ENCODE data around the gene RIPOR2. TPM values are rescaled to one million over a fixed set of nuclear protein-coding genes. Genes with fewer than 3 reads are reported as not detected.

RIPOR2 gene
- total and polyA plus RNA-seq, 2 of the 13 experiments (the other 11 are each of a cell fraction or from before 2014, with no cell fraction given) = 0.02 to 0.05 TPM

DNA sequence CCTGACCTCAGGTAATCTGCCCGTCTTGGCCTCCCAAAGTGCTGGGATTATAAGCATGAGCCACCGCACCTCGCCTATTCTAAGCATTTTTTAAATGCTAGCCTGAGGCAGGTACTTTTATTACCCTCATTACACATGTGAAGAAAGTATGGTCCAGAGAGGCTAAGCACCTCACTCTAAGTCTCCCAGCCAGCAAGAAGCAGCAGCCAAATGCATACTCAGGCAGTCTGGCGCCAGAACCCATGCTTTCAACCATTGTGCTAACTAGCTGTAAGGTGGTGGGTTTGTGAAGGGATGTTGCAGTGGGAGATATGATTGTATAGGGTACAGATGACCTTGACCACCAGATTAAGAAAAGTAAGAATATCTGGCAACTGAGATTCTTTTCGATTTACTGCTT is 26.1 kb upstream of the RIPOR2 start:
- BruUV-seq (replicated peaks) = no TSS peak
- TF ChIP-seq ZSCAN22 (CRISPR knock-in tag; IDR thresholded peaks at IDR 0.05) (no peak), KLF12 (CRISPR knock-in tag; IDR thresholded peaks at IDR 0.05; ENCODE audit: borderline replicate concordance) (no peak), ZNF3 (CRISPR knock-in tag; IDR thresholded peaks at IDR 0.05) (no peak), ZNF34 (CRISPR knock-in tag; IDR thresholded peaks at IDR 0.05; ENCODE audit: borderline replicate concordance) (no peak), ZIK1 (CRISPR knock-in tag; IDR thresholded peaks at IDR 0.05; ENCODE audit: borderline replicate concordance, low read depth) (no peak), ZNF747 (CRISPR knock-in tag; IDR thresholded peaks at IDR 0.05; ENCODE audit: borderline replicate concordance) (no peak), NR1H2 (CRISPR knock-in tag; IDR thresholded peaks at IDR 0.05; ENCODE audit: borderline replicate concordance, low read depth) (no peak), CBFB (CRISPR knock-in tag; IDR thresholded peaks at IDR 0.05) (no peak), ZNF17 (CRISPR knock-in tag; IDR thresholded peaks at IDR 0.05) (no peak), NAIF1 (CRISPR knock-in tag; IDR thresholded peaks at IDR 0.05; ENCODE audit: borderline replicate concordance) (no peak), KLF6 (CRISPR knock-in tag; IDR thresholded peaks at IDR 0.05) (no peak), MZF1 (CRISPR knock-in tag; IDR thresholded peaks at IDR 0.05; ENCODE audit: borderline replicate concordance) (no peak), TGIF2 (CRISPR knock-in tag; IDR thresholded peaks at IDR 0.05) (no peak), ZNF503 (CRISPR knock-in tag; IDR thresholded peaks at IDR 0.05) (no peak), SNAPC2 (CRISPR knock-in tag; IDR thresholded peaks at IDR 0.05) (no peak), HNRNPUL1 (IDR thresholded peaks at IDR 0.05; ENCODE audit: low read depth, low read length) (no peak)
- TF ChIP-seq, protein P1, sequence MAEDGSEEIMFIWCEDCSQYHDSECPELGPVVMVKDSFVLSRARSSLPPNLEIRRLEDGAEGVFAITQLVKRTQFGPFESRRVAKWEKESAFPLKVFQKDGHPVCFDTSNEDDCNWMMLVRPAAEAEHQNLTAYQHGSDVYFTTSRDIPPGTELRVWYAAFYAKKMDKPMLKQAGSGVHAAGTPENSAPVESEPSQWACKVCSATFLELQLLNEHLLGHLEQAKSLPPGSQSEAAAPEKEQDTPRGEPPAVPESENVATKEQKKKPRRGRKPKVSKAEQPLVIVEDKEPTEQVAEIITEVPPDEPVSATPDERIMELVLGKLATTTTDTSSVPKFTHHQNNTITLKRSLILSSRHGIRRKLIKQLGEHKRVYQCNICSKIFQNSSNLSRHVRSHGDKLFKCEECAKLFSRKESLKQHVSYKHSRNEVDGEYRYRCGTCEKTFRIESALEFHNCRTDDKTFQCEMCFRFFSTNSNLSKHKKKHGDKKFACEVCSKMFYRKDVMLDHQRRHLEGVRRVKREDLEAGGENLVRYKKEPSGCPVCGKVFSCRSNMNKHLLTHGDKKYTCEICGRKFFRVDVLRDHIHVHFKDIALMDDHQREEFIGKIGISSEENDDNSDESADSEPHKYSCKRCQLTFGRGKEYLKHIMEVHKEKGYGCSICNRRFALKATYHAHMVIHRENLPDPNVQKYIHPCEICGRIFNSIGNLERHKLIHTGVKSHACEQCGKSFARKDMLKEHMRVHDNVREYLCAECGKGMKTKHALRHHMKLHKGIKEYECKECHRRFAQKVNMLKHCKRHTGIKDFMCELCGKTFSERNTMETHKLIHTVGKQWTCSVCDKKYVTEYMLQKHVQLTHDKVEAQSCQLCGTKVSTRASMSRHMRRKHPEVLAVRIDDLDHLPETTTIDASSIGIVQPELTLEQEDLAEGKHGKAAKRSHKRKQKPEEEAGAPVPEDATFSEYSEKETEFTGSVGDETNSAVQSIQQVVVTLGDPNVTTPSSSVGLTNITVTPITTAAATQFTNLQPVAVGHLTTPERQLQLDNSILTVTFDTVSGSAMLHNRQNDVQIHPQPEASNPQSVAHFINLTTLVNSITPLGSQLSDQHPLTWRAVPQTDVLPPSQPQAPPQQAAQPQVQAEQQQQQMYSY (CRISPR knock-in tag; IDR thresholded peaks at IDR 0.05) = no peak

More for the DNA sequence above, 26.1 kb upstream of the RIPOR2 start:
- Histone ChIP-seq H4K20me1 (ENCODE audit: insufficient read depth, low read length) (no peaks in the 10 kb centered on the region), H3K79me2 (ENCODE audit: insufficient read depth, low read length) (no peaks in the 10 kb centered on the region), H3K9me3 (ENCODE audit: low read length) (no peaks in the 10 kb centered on the region), H3K27ac (ENCODE audit: extremely low read length, insufficient read depth, low read length) (no peak overlapping the region), H3K4me3 (replicated peaks in 1 of 3; ENCODE audit: insufficient read depth in 1 of 3, low read depth in 2 of 3, low read length in 3 of 3) (no peak overlapping the region), H3K27me3 (ENCODE audit: control insufficient read depth in 1 of 2, insufficient read depth in 2 of 2, low read length in 2 of 2) (peaks cover 0 to 18% of the 10 kb centered on the region in 2 experiments; a peak in 3 of 5 replicates), H2AFZ (ENCODE audit: low read length) (no peak overlapping the region), H3K36me3 (replicated peaks in 1 of 2; ENCODE audit: control insufficient read depth in 1 of 2, insufficient read depth in 2 of 2, low read length in 2 of 2) (no peaks in the 10 kb centered on the region), H3K9ac (ENCODE audit: insufficient read depth, low read depth, low read length) (no peak overlapping the region), H3K4me1 (ENCODE audit: insufficient read depth, low read length) (no peaks in the 10 kb centered on the region), H3K4me2 (ENCODE audit: low read depth, low read length) (no peak overlapping the region)
- FAIRE-seq = no peak
- ChIA-PET CTCF (ENCODE audit: low intra/inter-chr PET ratio, low total read pairs) (no interaction called here), POLR2A (no interaction called here)
- ATAC-seq = no peak
- intact Hi-C loops (cut with micrococcal nuclease; ENCODE audit: unreplicated experiment) = no loop called here
- WGBS (ENCODE audit: low lambda C conversion rate) = 34% methylated on average over 4 of the region's 5 CpGs
- in situ Hi-C loops (cut with HindIII; ENCODE audit: extremely low pct_ligation_motif_present, low pct_unique_long_range_greater_than_20kb) = no loop called here
- no peak for DNase-seq (ENCODE audit: low spot score)
